MM.1S (cell line): Measurements from ENCODE around the gene HTRA3.

Experiments used
- DNase-seq: peaks from one replicate; pipeline ENCODE4 v3.0.0-alpha.2; 2015
- H2AFZ ChIP-seq: fragments of 300-600 bp; sonication (generic); 2 replicates; pipeline ENCODE4 v1.6.0; 2016; ENCODE audit warnings: antibody characterized with exemption, low read length
- H3F3A ChIP-seq: fragments of 300-600 bp; sonication (generic); 2 replicates; pipeline ENCODE4 v1.6.1; 2016; ENCODE audit warnings: mild to moderate bottlenecking, antibody characterized with exemption, low read length, moderate library complexity, mixed read lengths; ENCODE audit not compliant: insufficient read depth
- H3K27ac ChIP-seq: fragments of 300-600 bp; sonication (generic); 2 replicates; pipeline ENCODE4 v1.5.1; 2016; ENCODE audit warnings: mild to moderate bottlenecking, low read length
- H3K27me3 ChIP-seq: fragments of 300-600 bp; sonication (generic); replicated peaks from 2 replicates; pipeline ENCODE4 v1.6.0; 2016; ENCODE audit warnings: low read length; ENCODE audit not compliant: insufficient read depth
- H3K36me3 ChIP-seq: fragments of 300-600 bp; sonication (generic); replicated peaks from 2 replicates; pipeline ENCODE4 v1.6.1; 2016; ENCODE audit warnings: mild to moderate bottlenecking, low read length, mixed read lengths; ENCODE audit not compliant: insufficient read depth
- H3K4me1 ChIP-seq: fragments of 300-600 bp; sonication (generic); 2 replicates; pipeline ENCODE4 v1.6.1; 2016; ENCODE audit warnings: low read length, mixed read lengths
- H3K4me2 ChIP-seq: fragments of 300-600 bp; sonication (generic); 2 replicates; pipeline ENCODE4 v1.6.0; 2016; ENCODE audit warnings: low read depth, low read length
- H3K4me3 ChIP-seq: fragments of 300-600 bp; sonication (generic); 2 replicates; pipeline ENCODE4 v1.5.1; 2016; ENCODE audit warnings: low read length, mixed read lengths
- H3K79me2 ChIP-seq: fragments of 300-600 bp; sonication (generic); 2 replicates; pipeline ENCODE4 v1.6.1; 2016; ENCODE audit warnings: mixed run types, low read length, mixed read lengths
- H3K9ac ChIP-seq: fragments of 300-600 bp; sonication (generic); 2 replicates; pipeline ENCODE4 v1.6.1; 2016; ENCODE audit warnings: low read length, mixed read lengths
- H3K9me2 ChIP-seq: fragments of 300-600 bp; sonication (generic); replicated peaks from 2 replicates; pipeline ENCODE4 v1.6.1; 2016; ENCODE audit warnings: mild to moderate bottlenecking, low read length, mixed read lengths; ENCODE audit not compliant: insufficient read depth
- H3K9me3 ChIP-seq: fragments of 300-600 bp; sonication (generic); replicated peaks from 2 replicates; pipeline ENCODE4 v1.6.1; 2016; ENCODE audit warnings: mild to moderate bottlenecking, low read length, mixed read lengths; ENCODE audit not compliant: insufficient read depth
- H4K20me1 ChIP-seq: fragments of 300-600 bp; sonication (generic); 2 replicates; pipeline ENCODE4 v1.6.1; 2016; ENCODE audit warnings: mild to moderate bottlenecking, low read length, moderate library complexity, mixed read lengths; ENCODE audit not compliant: insufficient read depth
- EZH2 ChIP-seq: fragments of 300-600 bp; sonication (generic); optimal IDR thresholded peaks from 2 replicates; pipeline ENCODE3; 2017; ENCODE audit warnings: low read depth, mild to moderate bottlenecking, antibody characterized with exemption, low read length, mixed read lengths
- EZH2phosphoT487 ChIP-seq: fragments of 300-600 bp; sonication (generic); IDR thresholded peaks from 2 replicates; pipeline ENCODE4 v1.6.1; 2018; ENCODE audit warnings: antibody characterized with exemption, low read length
- TF ChIP-seq, protein P1 (sequence below): fragments of 300-600 bp; sonication (generic); IDR thresholded peaks from 2 replicates; pipeline ENCODE4 v1.5.1; 2016; ENCODE audit warnings: antibody characterized with exemption, low read length, mixed read lengths

The HTRA3 gene

DNA sequence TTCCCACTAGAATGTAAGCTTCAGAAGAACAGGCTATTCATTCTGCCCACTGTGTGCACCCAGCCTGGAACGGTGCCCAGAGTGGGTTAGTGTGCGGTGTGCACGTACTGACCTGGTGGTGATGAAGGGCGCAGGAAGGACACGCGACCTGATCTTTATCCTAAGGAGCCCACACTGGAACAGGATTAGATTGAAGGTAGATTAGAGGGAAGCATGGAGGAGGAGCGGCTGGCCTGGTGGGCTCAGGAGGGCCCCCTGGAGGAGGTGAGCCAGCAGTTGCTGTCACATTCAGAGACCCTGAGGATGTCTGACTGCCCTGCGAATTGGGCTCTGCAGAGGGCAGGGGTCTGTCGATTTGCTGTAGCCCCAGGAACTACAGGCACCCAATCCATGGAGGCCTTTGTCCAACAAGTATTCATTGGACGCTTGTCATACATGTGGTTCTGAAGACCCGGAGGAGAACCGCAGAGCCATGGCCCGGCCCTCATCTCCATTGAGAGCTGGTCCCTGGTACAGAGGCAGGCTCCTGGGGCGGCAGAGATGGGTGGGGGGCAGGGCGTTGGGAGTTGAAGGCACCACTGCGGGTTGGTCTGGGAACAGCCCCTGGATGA is 73.2 kb downstream of the HTRA3 start:
- no peaks in the 10 kb centered on the region for H3K9me2 ChIP-seq
- no peaks in the 10 kb centered on the region for H3K4me1 ChIP-seq
- TF ChIP-seq, protein P1, sequence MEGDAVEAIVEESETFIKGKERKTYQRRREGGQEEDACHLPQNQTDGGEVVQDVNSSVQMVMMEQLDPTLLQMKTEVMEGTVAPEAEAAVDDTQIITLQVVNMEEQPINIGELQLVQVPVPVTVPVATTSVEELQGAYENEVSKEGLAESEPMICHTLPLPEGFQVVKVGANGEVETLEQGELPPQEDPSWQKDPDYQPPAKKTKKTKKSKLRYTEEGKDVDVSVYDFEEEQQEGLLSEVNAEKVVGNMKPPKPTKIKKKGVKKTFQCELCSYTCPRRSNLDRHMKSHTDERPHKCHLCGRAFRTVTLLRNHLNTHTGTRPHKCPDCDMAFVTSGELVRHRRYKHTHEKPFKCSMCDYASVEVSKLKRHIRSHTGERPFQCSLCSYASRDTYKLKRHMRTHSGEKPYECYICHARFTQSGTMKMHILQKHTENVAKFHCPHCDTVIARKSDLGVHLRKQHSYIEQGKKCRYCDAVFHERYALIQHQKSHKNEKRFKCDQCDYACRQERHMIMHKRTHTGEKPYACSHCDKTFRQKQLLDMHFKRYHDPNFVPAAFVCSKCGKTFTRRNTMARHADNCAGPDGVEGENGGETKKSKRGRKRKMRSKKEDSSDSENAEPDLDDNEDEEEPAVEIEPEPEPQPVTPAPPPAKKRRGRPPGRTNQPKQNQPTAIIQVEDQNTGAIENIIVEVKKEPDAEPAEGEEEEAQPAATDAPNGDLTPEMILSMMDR = no peak; the same call in 1 of the 2 replicates
- no peak for TF ChIP-seq EZH2phosphoT487
- TF ChIP-seq EZH2 = no peak
- no peaks in the 10 kb centered on the region for H3K79me2 ChIP-seq
- DNase-seq = no peak
- no peak overlapping the region for H3K4me3 ChIP-seq
- no peak overlapping the region for H2AFZ ChIP-seq
- no peak overlapping the region for H3K27ac ChIP-seq
- no peaks in the 10 kb centered on the region for H4K20me1 ChIP-seq
- H3K9ac ChIP-seq = no peak overlapping the region
- H3F3A ChIP-seq = no peaks in the 10 kb centered on the region
- H3K4me2 ChIP-seq = no peak overlapping the region
- H3K27me3 ChIP-seq = peaks cover 96% of the 10 kb centered on the region
- H3K9me3 ChIP-seq = no peaks in the 10 kb centered on the region
- H3K36me3 ChIP-seq = no peaks in the 10 kb centered on the region

DNA sequence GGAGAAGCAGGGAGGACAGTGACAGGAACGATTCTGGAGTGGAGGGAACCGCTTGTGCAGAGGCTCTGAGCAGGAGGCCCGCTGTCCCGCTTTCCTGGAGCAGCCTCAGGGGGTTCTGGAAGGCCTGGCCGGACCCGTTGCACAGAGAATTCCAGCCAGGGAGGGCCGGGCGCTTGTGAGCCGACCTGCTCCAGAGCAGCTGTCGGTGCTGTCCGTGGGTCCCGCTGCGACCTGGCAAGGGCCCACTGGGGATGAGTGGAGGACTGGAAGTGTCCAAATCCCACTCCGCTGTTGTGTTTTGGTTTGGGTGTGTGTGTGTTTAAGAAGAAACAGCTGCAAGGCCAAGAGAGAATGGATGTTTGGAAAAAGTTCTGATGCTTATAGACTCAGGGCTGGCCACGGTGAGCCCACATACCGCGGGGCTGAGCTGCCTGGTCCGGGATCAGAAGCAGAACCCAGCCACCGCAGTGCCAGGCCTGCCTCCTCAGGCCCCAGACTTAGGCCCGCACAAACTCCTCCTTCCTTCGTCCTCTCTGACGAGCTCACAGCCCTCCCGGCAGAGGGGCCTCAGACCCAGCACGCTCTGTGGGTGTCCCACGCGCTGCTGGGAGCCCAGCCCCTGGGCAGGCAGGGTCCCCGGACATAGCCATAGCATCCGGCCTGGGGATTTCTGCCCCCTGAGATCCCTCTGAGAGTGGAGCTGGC is 73.9 kb downstream of the HTRA3 start:
- Histone ChIP-seq H2AFZ (no peak overlapping the region), H3K4me1 (no peaks in the 10 kb centered on the region), H3K4me3 (no peak overlapping the region), H3K27ac (no peak overlapping the region), H3K27me3 (peaks cover 95% of the 10 kb centered on the region), H3K9ac (no peak overlapping the region), H3K36me3 (no peaks in the 10 kb centered on the region), H3K9me3 (no peaks in the 10 kb centered on the region), H3F3A (no peaks in the 10 kb centered on the region), H4K20me1 (no peaks in the 10 kb centered on the region), H3K79me2 (no peaks in the 10 kb centered on the region), H3K9me2 (no peaks in the 10 kb centered on the region), H3K4me2 (no peak overlapping the region)
- TF ChIP-seq EZH2phosphoT487 = no peak
- no peak for TF ChIP-seq EZH2
- TF ChIP-seq, protein P1 = no peak
- DNase-seq = no peak

DNA sequence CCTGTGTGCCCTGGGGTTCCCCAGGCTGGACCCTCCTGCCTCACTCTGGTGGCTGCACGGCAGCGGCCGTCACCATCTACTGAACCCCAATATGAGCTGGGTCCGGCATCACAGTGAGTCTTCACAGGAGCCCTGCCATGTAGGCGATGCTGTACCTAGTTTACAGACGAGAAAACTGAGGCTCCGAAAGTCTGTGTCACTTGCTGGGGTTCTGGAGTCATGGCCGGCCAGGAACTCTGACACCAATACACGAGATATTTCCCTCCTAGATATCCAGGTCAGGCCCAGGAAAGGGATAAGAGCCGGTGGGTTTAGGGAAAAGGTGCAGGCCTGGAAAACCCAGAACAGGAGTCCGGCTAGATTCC is 74.4 kb downstream of the HTRA3 start:
- Histone ChIP-seq H3K4me2 (no peak overlapping the region), H4K20me1 (no peaks in the 10 kb centered on the region), H3K36me3 (no peaks in the 10 kb centered on the region), H3K27me3 (peaks cover 93% of the 10 kb centered on the region), H3K4me3 (no peak overlapping the region), H3F3A (no peaks in the 10 kb centered on the region), H3K9me3 (no peaks in the 10 kb centered on the region), H3K9me2 (no peaks in the 10 kb centered on the region), H3K27ac (no peak overlapping the region), H3K79me2 (no peaks in the 10 kb centered on the region), H3K9ac (no peak overlapping the region), H3K4me1 (no peaks in the 10 kb centered on the region), H2AFZ (no peak overlapping the region)
- DNase-seq = no peak
- TF ChIP-seq EZH2 = no peak
- TF ChIP-seq, protein P1 = no peak
- no peak for TF ChIP-seq EZH2phosphoT487
